ENCODE measurements around the gene NT5DC3.

NT5DC3 gene

GRCh38 chr12:103824845-103825244 lies 16.2 kb downstream of the NT5DC3 start:
- no peak overlapping the region for H3K4me3 ChIP-seq (ENCODE audit: low read depth, low read length)
- TF ChIP-seq, protein P1, sequence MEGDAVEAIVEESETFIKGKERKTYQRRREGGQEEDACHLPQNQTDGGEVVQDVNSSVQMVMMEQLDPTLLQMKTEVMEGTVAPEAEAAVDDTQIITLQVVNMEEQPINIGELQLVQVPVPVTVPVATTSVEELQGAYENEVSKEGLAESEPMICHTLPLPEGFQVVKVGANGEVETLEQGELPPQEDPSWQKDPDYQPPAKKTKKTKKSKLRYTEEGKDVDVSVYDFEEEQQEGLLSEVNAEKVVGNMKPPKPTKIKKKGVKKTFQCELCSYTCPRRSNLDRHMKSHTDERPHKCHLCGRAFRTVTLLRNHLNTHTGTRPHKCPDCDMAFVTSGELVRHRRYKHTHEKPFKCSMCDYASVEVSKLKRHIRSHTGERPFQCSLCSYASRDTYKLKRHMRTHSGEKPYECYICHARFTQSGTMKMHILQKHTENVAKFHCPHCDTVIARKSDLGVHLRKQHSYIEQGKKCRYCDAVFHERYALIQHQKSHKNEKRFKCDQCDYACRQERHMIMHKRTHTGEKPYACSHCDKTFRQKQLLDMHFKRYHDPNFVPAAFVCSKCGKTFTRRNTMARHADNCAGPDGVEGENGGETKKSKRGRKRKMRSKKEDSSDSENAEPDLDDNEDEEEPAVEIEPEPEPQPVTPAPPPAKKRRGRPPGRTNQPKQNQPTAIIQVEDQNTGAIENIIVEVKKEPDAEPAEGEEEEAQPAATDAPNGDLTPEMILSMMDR (IDR thresholded peaks at IDR 0.05; ENCODE audit: borderline replicate concordance, insufficient read depth, low read depth, low read length): no peak

DNA sequence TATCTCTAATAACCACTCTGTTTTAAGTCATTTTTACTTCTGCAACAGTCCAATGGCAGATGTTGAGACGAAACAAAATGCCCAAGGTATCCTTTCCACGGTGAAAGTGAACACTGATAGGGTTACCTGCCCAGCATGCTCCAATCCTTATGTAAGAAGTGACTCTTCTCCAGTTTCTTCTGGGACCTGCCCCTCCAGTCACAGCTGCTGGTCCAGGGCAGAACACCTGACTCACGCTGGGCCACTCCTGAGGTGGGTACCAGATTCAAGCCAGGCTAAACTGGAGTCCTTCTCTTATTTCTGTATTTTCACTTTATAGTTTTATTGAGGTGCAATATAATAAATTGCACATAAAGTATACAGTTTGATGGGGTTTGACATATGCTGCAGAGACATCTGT lies 16.7 kb downstream of the NT5DC3 start:
- no peak overlapping the region for H3K4me3 ChIP-seq (ENCODE audit: low read depth, low read length)
- TF ChIP-seq, protein P1 (IDR thresholded peaks at IDR 0.05; ENCODE audit: borderline replicate concordance, insufficient read depth, low read depth, low read length): no peak

GRCh38 chr12:103823871-103824270 lies 17.2 kb downstream of the NT5DC3 start:
- no peak overlapping the region for H3K4me3 ChIP-seq (ENCODE audit: low read depth, low read length)
- TF ChIP-seq, protein P1 (IDR thresholded peaks at IDR 0.05; ENCODE audit: borderline replicate concordance, insufficient read depth, low read depth, low read length): no peak

DNA sequence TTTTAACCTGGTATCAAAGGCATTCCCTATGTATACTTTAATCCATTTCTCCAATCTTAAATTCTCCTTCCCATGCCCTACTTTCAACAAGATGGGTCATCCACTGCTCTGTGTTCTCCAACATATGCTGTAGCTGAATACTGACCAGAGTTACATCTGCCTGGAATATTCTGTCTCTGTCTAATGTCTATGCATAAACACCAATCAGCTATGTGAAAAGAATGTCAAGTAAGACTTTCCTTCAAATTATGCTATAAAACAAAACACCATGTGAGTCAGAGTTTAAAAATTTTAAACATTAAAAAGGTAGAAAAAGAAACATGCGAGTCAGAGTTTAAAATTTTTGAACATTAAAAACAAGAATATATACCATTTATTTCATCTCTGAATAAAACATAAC lies 19.3 kb downstream of the NT5DC3 start:
- H3K4me3 ChIP-seq (ENCODE audit: low read depth, low read length): no peak overlapping the region
- TF ChIP-seq, protein P1 (IDR thresholded peaks at IDR 0.05; ENCODE audit: borderline replicate concordance, insufficient read depth, low read depth, low read length): no peak

DNA sequence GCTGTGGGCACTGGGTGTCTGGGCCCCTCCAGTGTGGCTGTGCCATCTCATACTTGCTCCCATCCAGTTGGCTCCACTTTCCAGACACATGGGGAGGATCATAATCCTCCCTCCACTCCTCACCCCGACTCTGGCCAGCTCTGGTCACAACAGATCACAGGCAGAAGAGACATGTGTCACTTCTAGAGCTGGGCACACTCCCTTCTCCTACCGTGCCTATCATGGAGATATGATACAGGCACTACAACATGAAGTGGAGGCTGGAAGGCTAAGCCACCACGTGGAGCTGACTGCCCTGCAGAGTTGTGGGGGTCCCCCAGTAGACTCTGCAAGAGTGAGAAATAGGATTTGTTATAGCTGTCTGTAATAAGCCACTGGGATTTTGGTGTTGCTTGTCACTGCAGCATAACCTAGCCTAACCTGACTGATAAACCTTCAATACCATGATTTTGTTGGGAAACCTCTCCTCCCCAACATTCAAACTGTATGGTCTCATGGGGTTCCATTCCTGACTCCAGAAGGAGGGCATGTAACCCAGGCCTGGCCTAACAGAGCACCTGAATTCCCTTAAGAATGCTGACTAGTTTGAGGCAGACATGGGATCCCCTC lies 20.0 kb downstream of the NT5DC3 start:
- H3K4me3 ChIP-seq (ENCODE audit: low read depth, low read length): no peak overlapping the region
- TF ChIP-seq, protein P1 (IDR thresholded peaks at IDR 0.05; ENCODE audit: borderline replicate concordance, insufficient read depth, low read depth, low read length): no peak

- no peak overlapping the region for H3K4me3 ChIP-seq (ENCODE audit: low read depth, low read length)
- TF ChIP-seq, protein P1 (IDR thresholded peaks at IDR 0.05; ENCODE audit: borderline replicate concordance, insufficient read depth, low read depth, low read length): no peak
Observed at GRCh38 chr12:103820361-103820760, 20.7 kb downstream of the NT5DC3 start.

GRCh38 chr12:103819892-103820291 lies 21.1 kb downstream of the NT5DC3 start:
- TF ChIP-seq, protein P1 (IDR thresholded peaks at IDR 0.05; ENCODE audit: borderline replicate concordance, insufficient read depth, low read depth, low read length): no peak
- no peak overlapping the region for H3K4me3 ChIP-seq (ENCODE audit: low read depth, low read length)

All from GM12875 (cell line).